SK-N-SH (cell line): ENCODE measurements around the gene ZNF775. TPM values are rescaled to one million over a fixed set of nuclear protein-coding genes. Genes with fewer than 3 reads are reported as not detected.

Source experiments
- CTCF ChIA-PET: fragments of 300-600, 350-600 bp; formaldehyde crosslinking; extraction: SDS; loops from one replicate; lab custom pipeline; 2021; lab: Yijun Ruan, JAX
- POLR2A ChIA-PET: fragments of 350-600 bp; sonication (Branson Sonifier 250); formaldehyde crosslinking; extraction: SDS; loops from one replicate; lab custom pipeline; 2020; ENCODE audit warnings: antibody characterized with exemption, inconsistent platforms; lab: Yijun Ruan, JAX
- DNase-seq: peaks from one replicate; pipeline ENCODE4 v3.0.0; 2012
- H2AFZ ChIP-seq: fragments of 200-600 bp; sonication (generic); 2 replicates; pipeline ENCODE4 v1.8.1; 2016; ENCODE audit warnings: antibody characterized with exemption, mild to moderate bottlenecking, low read depth
- H3F3A ChIP-seq: fragments of 200-600 bp; sonication (generic); replicated peaks from 2 replicates; pipeline ENCODE3; 2016; ENCODE audit warnings: antibody characterized with exemption, mild to moderate bottlenecking; ENCODE audit not compliant: insufficient read depth
- H3K27ac ChIP-seq, 2 experiments: fragments of 200-500 bp in 1 of 2; fragments of 200-600 bp in 1 of 2; sonication (Bioruptor generic) in 1 of 2; sonication (generic), shearing (Covaris generic) in 1 of 2; 2 replicates each; pipeline versions ENCODE4 v1.5.1 to v1.6.1; 2014 to 2016; ENCODE audit warnings: low read depth in 2 of 2, inconsistent platforms in 1 of 2, low read length in 1 of 2, mild to moderate bottlenecking in 1 of 2, mixed read lengths in 1 of 2
- H3K27me3 ChIP-seq: fragments of 200-600 bp; sonication (generic), shearing (Covaris generic); 2 replicates; pipeline ENCODE4 v1.6.1; 2016; ENCODE audit warnings: mixed run types; ENCODE audit not compliant: insufficient read depth
- H3K36me3 ChIP-seq, 2 experiments: fragments of 200-500 bp in 1 of 2; fragments of 200-600 bp in 1 of 2; sonication (Bioruptor generic) in 1 of 2; sonication (generic) in 1 of 2; replicated peaks in 1 of 2; 2 replicates each; pipeline versions ENCODE3 to v1.5.1; 2014 to 2016; ENCODE audit warnings: low read length in 1 of 2, mild to moderate bottlenecking in 1 of 2; ENCODE audit not compliant: insufficient read depth in 2 of 2, control insufficient read depth in 1 of 2
- H3K4me1 ChIP-seq, 2 experiments: fragments of 200-500 bp in 1 of 2; fragments of 200-600 bp in 1 of 2; sonication (Bioruptor generic) in 1 of 2; sonication (generic), shearing (Covaris generic) in 1 of 2; 2 replicates each; pipeline versions ENCODE4 v1.5.1 to v1.6.1; 2014 to 2016; ENCODE audit warnings: low read depth in 1 of 2, low read length in 1 of 2, mixed run types in 1 of 2; ENCODE audit not compliant: insufficient read depth in 2 of 2, control insufficient read depth in 1 of 2
- H3K4me2 ChIP-seq: fragments of 200-600 bp; sonication (generic), shearing (Covaris generic); 2 replicates; pipeline ENCODE4 v1.6.1; 2017; ENCODE audit warnings: mixed run types
- H3K4me3 ChIP-seq, 2 experiments: fragments of 200-500 bp in 1 of 2; fragments of 200-600 bp in 1 of 2; sonication (Bioruptor generic) in 1 of 2; sonication (generic), shearing (Covaris generic) in 1 of 2; 2 replicates each; pipeline versions ENCODE4 v1.5.1 to v1.8.1; 2014 to 2016; ENCODE audit warnings: low read depth in 2 of 2, inconsistent platforms in 1 of 2, low read length in 1 of 2, mild to moderate bottlenecking in 1 of 2, mixed read lengths in 1 of 2, moderate library complexity in 1 of 2
- H3K79me2 ChIP-seq: fragments of 200-600 bp; sonication (generic); 2 replicates; pipeline ENCODE4 v1.8.1; 2017; ENCODE audit warnings: mild to moderate bottlenecking; ENCODE audit not compliant: insufficient read depth
- H3K9ac ChIP-seq: fragments of 200-600 bp; sonication (generic); 2 replicates; pipeline ENCODE4 v1.6.1; 2017; ENCODE audit warnings: mixed run types
- H3K9me2 ChIP-seq: fragments of 200-600 bp; sonication (generic); 2 replicates; pipeline ENCODE4 v1.6.1; 2017; ENCODE audit warnings: mixed run types
- H3K9me3 ChIP-seq: fragments of 200-600 bp; sonication (generic); 2 replicates; pipeline ENCODE4 v1.6.1; 2017; ENCODE audit warnings: mixed run types, mild to moderate bottlenecking, moderate library complexity
- H4K20me1 ChIP-seq: fragments of 200-600 bp; sonication (generic); 2 replicates; pipeline ENCODE4 v1.6.1; 2017; ENCODE audit warnings: mild to moderate bottlenecking, mixed run types; ENCODE audit not compliant: insufficient read depth
- CTCF ChIP-seq: fragments of 200-600 bp; sonication (generic); IDR thresholded peaks from 2 replicates; pipeline ENCODE4 v1.6.1; 2017; ENCODE audit warnings: antibody characterized with exemption, mild to moderate bottlenecking, moderate library complexity
- ELF1 ChIP-seq: IDR thresholded peaks from 2 replicates; pipeline ENCODE4 v1.4.0; 2012
- EP300 ChIP-seq, 2 experiments: IDR thresholded peaks; 2 replicates each; pipeline versions ENCODE4 v1.4.0 to v1.6.1; 2012; ENCODE audit warnings: borderline replicate concordance in 1 of 2, low read depth in 1 of 2, low read length in 1 of 2
- GATA2 ChIP-seq: sonication (generic); formaldehyde crosslinking; IDR thresholded peaks from 2 replicates; pipeline ENCODE4 v1.5.0; 2020; ENCODE audit warnings: mild to moderate bottlenecking, missing genetic modification reagents
- IRF3 ChIP-seq: fragments of 150-350 bp; IDR thresholded peaks from 2 replicates; pipeline ENCODE4 v1.6.1; 2016; ENCODE audit warnings: mild to moderate bottlenecking, low read depth, low read length
- JUND ChIP-seq: IDR thresholded peaks from 2 replicates; pipeline ENCODE4 v1.4.0; 2012
- MEF2A ChIP-seq: IDR thresholded peaks from 2 replicates; pipeline ENCODE4 v1.4.0; 2012; ENCODE audit warnings: low read depth, borderline replicate concordance
- POLR2AphosphoS5 ChIP-seq: IDR thresholded peaks from 2 replicates; pipeline ENCODE4 v1.6.1; 2012; ENCODE audit warnings: low read depth, low read length
- RCOR1 ChIP-seq: fragments of 150-350 bp; IDR thresholded peaks from 2 replicates; pipeline ENCODE4 v1.6.1; 2017; ENCODE audit warnings: antibody characterized with exemption, low read length
- RFX5 ChIP-seq: IDR thresholded peaks from 2 replicates; pipeline ENCODE4 v1.6.1; 2012; ENCODE audit warnings: mild to moderate bottlenecking, improper control_type of control experiment, low read length
- RXRA ChIP-seq: IDR thresholded peaks from 2 replicates; pipeline ENCODE4 v1.4.0; 2012; ENCODE audit warnings: low read depth, mild to moderate bottlenecking, borderline replicate concordance
- SIN3A ChIP-seq: IDR thresholded peaks from 2 replicates; pipeline ENCODE4 v1.6.1; 2012; ENCODE audit warnings: low read depth, mild to moderate bottlenecking, low read length, moderate library complexity, borderline replicate concordance
- TCF12 ChIP-seq: IDR thresholded peaks from 2 replicates; pipeline ENCODE4 v1.4.0; 2012
- ZBTB33 ChIP-seq: IDR thresholded peaks from 2 replicates; pipeline ENCODE4 v1.4.0; 2012; ENCODE audit warnings: low read depth, borderline replicate concordance
- WGBS: methylation state at CpG from one replicate; pipeline ENCODE4 v1.1.6; 2017; ENCODE audit warnings: low lambda C conversion rate; 5-methylcytosine and 5-hydroxymethylcytosine counted together
- polyA plus RNA-seq, 3 experiments: library from polyadenylated mRNA; depleted of rRNA; stranded (reverse); fragments of >200 nt; gene quantifications; 2 replicates each; pipeline ENCODE4 v1.2.3, GENCODE V29; 2012

ZNF775 gene
- polyA plus RNA-seq, 1 of the 3 experiments (the other 2 are of a cell fraction), result 5.0 TPM

- no peak overlapping the region for H3K4me2 ChIP-seq
- H3K4me3 ChIP-seq, result no peak overlapping the region
- no peak for DNase-seq
- H3K9ac ChIP-seq, result no peak overlapping the region
- no peaks in the 10 kb centered on the region for H3K9me3 ChIP-seq
- H2AFZ ChIP-seq, result no peak overlapping the region
- TF ChIP-seq MEF2A, result no peak
- no peak for TF ChIP-seq CTCF
- no peak for TF ChIP-seq ZBTB33
- no peak for TF ChIP-seq JUND
- TF ChIP-seq SIN3A, result no peak
- TF ChIP-seq POLR2AphosphoS5, result no peak
- no peak for TF ChIP-seq IRF3
- TF ChIP-seq EP300 (IDR thresholded peaks at IDR 0.05; ENCODE audit: borderline replicate concordance in 1 of 2, low read depth in 1 of 2, low read length in 1 of 2), result no peak
- no peak for TF ChIP-seq GATA2 (CRISPR knock-in tag)
- TF ChIP-seq RXRA, result no peak
- no peak for TF ChIP-seq ELF1
- no peak for TF ChIP-seq RFX5
- TF ChIP-seq TCF12, result no peak
- no peak for TF ChIP-seq RCOR1
- no peaks in the 10 kb centered on the region for H3K79me2 ChIP-seq
- 29% methylated on average over 18 of the region's 18 CpGs for WGBS
- no peaks in the 10 kb centered on the region for H4K20me1 ChIP-seq
- no peak overlapping the region for H3K27ac ChIP-seq
- POLR2A ChIA-PET, result no interaction called here
- H3K4me1 ChIP-seq, result no peaks in the 10 kb centered on the region
- no peaks in the 10 kb centered on the region for H3K36me3 ChIP-seq
- CTCF ChIA-PET, result no interaction called here
- peaks cover 2% of the 10 kb centered on the region; the same call in 1 of the 2 replicates for H3K27me3 ChIP-seq
- no peaks in the 10 kb centered on the region for H3K9me2 ChIP-seq
- H3F3A ChIP-seq, result peaks cover 4% of the 10 kb centered on the region
Measured at GRCh38 chr7:150443793-150444540, 64.8 kb downstream of the ZNF775 start.
